ENCODE measurements around the gene ZNF483.
"Not testable (repeated sequence)": the region's sequence is repeated elsewhere in the genome, so short reads cannot be mapped to it uniquely, and the experiment has no call there.

Gene ZNF483

GRCh38 chr9:111615928-111616327 is 90.9 kb downstream of the ZNF483 start:
- no peak for DNase-seq

- DNase-seq, result not testable (repeated sequence)
Measured at GRCh38 chr9:111617349-111617748, 92.4 kb downstream of the ZNF483 start.

- no peak for DNase-seq
Measured at GRCh38 chr9:111621895-111622480, 97.0 kb downstream of the ZNF483 start.

- DNase-seq, result no peak
Measured at GRCh38 chr9:111622626-111623025, 97.6 kb downstream of the ZNF483 start.

Data from SIG-M5 (cell line).